ENCODE results near the gene RASA3. TPM values are rescaled to one million over a fixed set of nuclear protein-coding genes. Genes with fewer than 3 reads are reported as not detected.

Gene RASA3
- total RNA-seq, 2 donors from 2014 or later, result 8.6 to 12.5 TPM

GRCh38 chr13:114064450-114065140 is 67.8 kb downstream of the RASA3 start:
- intact Hi-C loops (cut with DNase I), result no loop called here
- 11% methylated on average over 20 of the region's 20 CpGs for WGBS
- Histone ChIP-seq H3K27me3 (replicated peaks; ENCODE audit: insufficient read depth) (no peaks in the 10 kb centered on the region), H3K27ac (peak overlapping the region; percentile 81), H3K9me3 (no peaks in the 10 kb centered on the region), H3K4me1 (replicated peaks) (peaks cover 7% of the 10 kb centered on the region), H3K36me3 (no peaks in the 10 kb centered on the region), H3K4me3 (peak overlapping the region; percentile 8 to 23)
- TF ChIP-seq CTCF (IDR thresholded peaks at IDR 0.05) (peak in 1 of 4 experiments; percentile 15), POLR2AphosphoS5 (IDR thresholded peaks at IDR 0.05) (no peak), POLR2A (IDR thresholded peaks at IDR 0.05) (no peak)
- peak; percentile 36 for DNase-seq (ENCODE audit: low spot score)

- peak overlapping the region; percentile 81 for H3K27ac ChIP-seq
- no peak for DNase-seq (ENCODE audit: low spot score)
- WGBS, result 53% methylated on average over 20 of the region's 22 CpGs
- H3K9me3 ChIP-seq, result no peaks in the 10 kb centered on the region
- H3K4me3 ChIP-seq, result peak overlapping the region in 1 of 2 donors; percentile 23
- no peaks in the 10 kb centered on the region for H3K27me3 ChIP-seq (replicated peaks; ENCODE audit: insufficient read depth)
- intact Hi-C loops (cut with DNase I), result no loop called here
- no peaks in the 10 kb centered on the region for H3K36me3 ChIP-seq
- no peak for TF ChIP-seq POLR2A (IDR thresholded peaks at IDR 0.05)
- no peak for TF ChIP-seq POLR2AphosphoS5 (IDR thresholded peaks at IDR 0.05)
- no peak for TF ChIP-seq CTCF (IDR thresholded peaks at IDR 0.05)
- peaks cover 7% of the 10 kb centered on the region for H3K4me1 ChIP-seq (replicated peaks)
These were observed 68.6 kb downstream of the RASA3 start for GRCh38 chr13:114063545-114064449.

- intact Hi-C loops (cut with DNase I), result no loop called here
- TF ChIP-seq POLR2A (IDR thresholded peaks at IDR 0.05) (no peak), POLR2AphosphoS5 (IDR thresholded peaks at IDR 0.05) (no peak), CTCF (IDR thresholded peaks at IDR 0.05) (no peak)
These were observed 69.7 kb downstream of the RASA3 start for GRCh38 chr13:114062754-114063153.

GRCh38 chr13:114062341-114062740 is 70.1 kb downstream of the RASA3 start:
- peaks cover 7% of the 10 kb centered on the region for H3K4me1 ChIP-seq (replicated peaks)
- intact Hi-C loops (cut with DNase I), result no loop called here

More at GRCh38 chr13:114062754-114063153, 69.7 kb downstream of the RASA3 start:
- DNase-seq (ENCODE audit: low spot score), result no peak
- no peak overlapping the region for H3K4me3 ChIP-seq
- no peaks in the 10 kb centered on the region for H3K36me3 ChIP-seq
- H3K9me3 ChIP-seq, result no peaks in the 10 kb centered on the region
- H3K27me3 ChIP-seq (replicated peaks; ENCODE audit: insufficient read depth), result no peaks in the 10 kb centered on the region
- 84% methylated on average over 16 of the region's 16 CpGs for WGBS
- peaks cover 7% of the 10 kb centered on the region for H3K4me1 ChIP-seq (replicated peaks)
- no peak overlapping the region for H3K27ac ChIP-seq

More at GRCh38 chr13:114062341-114062740, 70.1 kb downstream of the RASA3 start:
- DNase-seq (ENCODE audit: low spot score), result no peak
- WGBS, result 94% methylated on average over 34 of the region's 34 CpGs
- TF ChIP-seq POLR2A (IDR thresholded peaks at IDR 0.05), result no peak
- no peak for TF ChIP-seq POLR2AphosphoS5 (IDR thresholded peaks at IDR 0.05)
- no peak for TF ChIP-seq CTCF (IDR thresholded peaks at IDR 0.05)
- H3K27me3 ChIP-seq (replicated peaks; ENCODE audit: insufficient read depth), result no peaks in the 10 kb centered on the region
- no peaks in the 10 kb centered on the region for H3K36me3 ChIP-seq
- H3K9me3 ChIP-seq, result no peaks in the 10 kb centered on the region
- no peak overlapping the region for H3K4me3 ChIP-seq
- H3K27ac ChIP-seq, result no peak overlapping the region
